HG03571 (cell line): ENCODE results near the gene CSF1.
"Not testable (repeated sequence)": the region's sequence is repeated elsewhere in the genome, so short reads cannot be mapped to it uniquely, and the experiment has no call there.

Experiments used
- ATAC-seq: cut with Tn5 transposase; IDR thresholded peaks from one replicate; pipeline ENCODE4 v1.9.1; 2021; ENCODE audit not compliant: unreplicated experiment

CSF1 gene

GRCh38 chr1:109910123-109910962, at the start of gene CSF1:
Gene CSF1 (plus strand): TSS chr1:109910849. CDS start chr1:109911024, 175 bp downstream.
- no peak for ATAC-seq

GRCh38 chr1:109861616-109862015, 49.0 kb upstream of the CSF1 start:
- not testable (repeated sequence) for ATAC-seq

GRCh38 chr1:109863667-109864046, 47.0 kb upstream of the CSF1 start:
- ATAC-seq, result no peak

GRCh38 chr1:109864047-109864822, 46.4 kb upstream of the CSF1 start:
- no peak for ATAC-seq

GRCh38 chr1:109864930-109865612, 45.6 kb upstream of the CSF1 start:
- ATAC-seq, result no peak

- no peak for ATAC-seq
Observed at GRCh38 chr1:109866071-109866470, 44.6 kb upstream of the CSF1 start.

- ATAC-seq, result no peak
Observed at GRCh38 chr1:109873278-109874175, 37.1 kb upstream of the CSF1 start.

- ATAC-seq, result no peak
Observed at GRCh38 chr1:109874445-109874844, 36.2 kb upstream of the CSF1 start.

GRCh38 chr1:109875874-109876273, 34.8 kb upstream of the CSF1 start:
- no peak for ATAC-seq

- ATAC-seq, result no peak
Observed at GRCh38 chr1:109876617-109877316, 33.9 kb upstream of the CSF1 start.

GRCh38 chr1:109877317-109877771, 33.3 kb upstream of the CSF1 start:
- no peak for ATAC-seq

- ATAC-seq, result no peak
Observed at GRCh38 chr1:109877776-109878175, 32.9 kb upstream of the CSF1 start.

- ATAC-seq, result no peak
Observed at GRCh38 chr1:109878531-109879104, 32.0 kb upstream of the CSF1 start.

GRCh38 chr1:109879371-109879770, 31.3 kb upstream of the CSF1 start:
- not testable (repeated sequence) for ATAC-seq

- no peak for ATAC-seq
Observed at GRCh38 chr1:109879881-109880525, 30.6 kb upstream of the CSF1 start.

GRCh38 chr1:109880971-109881894, 29.4 kb upstream of the CSF1 start:
- ATAC-seq, result no peak

GRCh38 chr1:109881906-109882287, 28.8 kb upstream of the CSF1 start:
- no peak for ATAC-seq
